Loucy (cell line): Measurements from ENCODE around the gene AGK.

ENCODE experiments used
- CTCF ChIP-seq: fragments of 200-600 bp; sonication (generic); conservative IDR thresholded peaks from 2 replicates; pipeline ENCODE4 v1.5.1; 2014; ENCODE audit warnings: mild to moderate bottlenecking, antibody characterized with exemption, low read length
- EZH2phosphoT487 ChIP-seq: fragments of 200-600 bp; IDR thresholded peaks from 2 replicates; pipeline ENCODE4 v1.6.1; 2018; ENCODE audit warnings: antibody characterized with exemption, mild to moderate bottlenecking, moderate library complexity, borderline replicate concordance

DNA sequence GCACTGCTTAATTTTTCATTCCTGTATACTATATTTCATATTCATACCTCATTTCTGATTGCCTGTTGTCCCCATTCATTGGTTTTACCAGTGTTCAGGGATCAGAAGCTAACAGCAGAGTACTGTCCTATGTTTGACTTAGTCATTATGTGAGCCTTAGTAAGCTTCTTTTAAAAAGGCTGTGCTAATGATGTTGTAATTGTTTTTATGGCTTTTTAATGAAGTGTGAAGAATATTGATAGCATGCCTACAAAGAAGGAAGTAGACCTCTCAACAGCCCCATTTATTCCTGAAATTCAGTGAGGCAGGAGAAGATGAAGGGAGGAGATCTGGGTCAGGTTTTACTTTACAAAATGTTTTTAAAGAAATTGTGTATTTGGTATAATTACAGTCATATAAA, 61.7 kb downstream of the AGK start:
- no peak for TF ChIP-seq CTCF
- no peak for TF ChIP-seq EZH2phosphoT487
